ENCODE results near the gene SRPX2.

The SRPX2 gene

GRCh38 chrX:100650841-100651240 lies 6.8 kb downstream of the SRPX2 start:
- no peak for FAIRE-seq

DNA sequence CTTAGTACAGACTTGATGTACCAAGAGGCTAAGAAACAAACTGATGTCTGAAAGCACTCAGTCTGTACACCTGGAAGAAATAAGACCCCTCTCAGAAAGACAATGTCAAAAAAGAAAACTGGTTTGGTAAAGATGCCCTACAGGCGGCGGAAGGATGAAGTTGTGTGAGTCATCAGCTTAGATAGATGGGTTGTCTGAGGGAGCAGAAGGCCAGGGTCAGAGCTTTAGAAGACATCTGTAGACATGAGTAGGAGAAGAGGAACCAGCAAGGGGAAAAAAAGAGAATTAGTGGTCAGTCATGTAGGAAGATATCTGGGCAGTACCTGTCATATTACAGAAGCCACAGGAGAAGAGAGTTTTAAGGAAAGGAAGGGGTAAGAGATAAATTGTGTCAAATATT lies 8.3 kb downstream of the SRPX2 start:
- FAIRE-seq, result no peak

GRCh38 chrX:100654261-100654660 lies 10.3 kb downstream of the SRPX2 start:
- peak; percentile 47 for FAIRE-seq

DNA sequence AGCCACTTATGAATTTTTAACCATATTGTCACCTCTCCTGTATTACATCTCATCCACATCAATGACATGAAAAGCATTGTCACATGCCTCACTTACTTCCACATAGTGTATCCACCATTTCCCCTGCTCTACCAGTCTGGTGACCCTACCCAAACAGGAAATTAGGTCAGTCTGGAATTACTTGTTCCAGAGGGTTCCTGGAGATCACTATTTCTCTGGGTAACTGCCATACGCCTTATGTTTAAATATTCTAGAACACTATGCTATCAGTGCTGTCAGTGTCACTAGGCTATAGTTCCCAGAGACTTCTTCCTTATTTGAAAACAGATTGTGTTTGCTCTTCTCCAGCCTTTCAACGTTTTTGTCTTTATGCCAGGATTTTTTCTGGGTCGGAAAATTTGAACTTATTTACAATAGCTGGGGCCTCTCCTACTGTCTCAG lies 15.0 kb downstream of the SRPX2 start:
- FAIRE-seq, result peak; percentile 17

DNA sequence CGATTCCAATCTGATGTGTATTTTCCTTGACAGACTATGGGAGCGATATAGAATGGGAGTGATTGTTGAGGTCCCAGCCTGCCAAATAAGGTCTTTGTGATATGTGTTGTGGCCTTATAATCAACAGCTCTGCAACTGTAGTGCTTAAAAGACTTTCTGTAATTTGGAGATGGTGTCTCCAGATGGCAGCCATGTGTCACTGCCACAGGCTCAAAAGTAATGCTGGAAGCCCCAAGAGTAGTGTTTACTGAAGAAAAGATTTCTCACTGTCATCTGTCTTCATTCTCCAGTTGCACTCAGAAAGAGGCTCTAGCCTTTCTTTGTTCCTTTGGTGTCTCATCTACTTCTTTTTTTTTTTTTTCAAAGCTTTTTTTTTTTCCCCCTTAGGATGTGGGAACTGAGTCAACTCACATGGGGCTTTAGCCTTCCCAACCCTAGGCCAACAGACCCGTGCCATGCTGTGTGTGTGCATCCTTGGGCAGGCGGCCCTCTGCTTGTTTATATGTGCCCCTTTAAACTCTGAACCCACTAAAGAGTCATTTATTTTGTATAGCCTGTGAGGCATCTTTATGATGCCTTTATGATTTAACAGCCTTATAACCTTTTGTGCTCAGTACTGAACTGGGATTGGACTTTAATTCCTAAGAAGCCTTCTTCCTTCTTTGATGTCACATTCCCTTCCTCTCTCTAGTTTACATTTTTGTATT lies 15.6 kb downstream of the SRPX2 start:
- FAIRE-seq, result no peak

DNA sequence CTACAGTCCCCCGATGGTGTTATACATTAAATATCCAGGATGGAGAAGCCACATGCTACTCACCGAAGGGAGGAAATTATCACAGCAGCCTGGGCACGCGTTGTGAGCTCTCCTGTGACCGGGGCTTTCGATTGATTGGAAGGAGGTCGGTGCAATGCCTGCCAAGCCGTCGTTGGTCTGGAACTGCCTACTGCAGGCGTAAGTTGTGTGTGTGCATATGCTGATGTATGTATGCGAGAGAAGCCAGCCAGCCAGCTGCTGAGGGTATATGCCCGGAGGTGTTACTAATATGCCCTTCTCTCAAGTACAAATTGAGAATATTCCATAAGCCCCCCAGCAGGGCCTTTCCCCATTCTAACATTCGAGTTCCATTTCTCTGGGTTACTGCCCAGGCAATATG lies 18.2 kb downstream of the SRPX2 start:
- FAIRE-seq, result no peak

- no peak for FAIRE-seq
Measured at GRCh38 chrX:100662796-100663195, 18.8 kb downstream of the SRPX2 start.

GRCh38 chrX:100663642-100664041 lies 19.6 kb downstream of the SRPX2 start:
- FAIRE-seq, result no peak

DNA sequence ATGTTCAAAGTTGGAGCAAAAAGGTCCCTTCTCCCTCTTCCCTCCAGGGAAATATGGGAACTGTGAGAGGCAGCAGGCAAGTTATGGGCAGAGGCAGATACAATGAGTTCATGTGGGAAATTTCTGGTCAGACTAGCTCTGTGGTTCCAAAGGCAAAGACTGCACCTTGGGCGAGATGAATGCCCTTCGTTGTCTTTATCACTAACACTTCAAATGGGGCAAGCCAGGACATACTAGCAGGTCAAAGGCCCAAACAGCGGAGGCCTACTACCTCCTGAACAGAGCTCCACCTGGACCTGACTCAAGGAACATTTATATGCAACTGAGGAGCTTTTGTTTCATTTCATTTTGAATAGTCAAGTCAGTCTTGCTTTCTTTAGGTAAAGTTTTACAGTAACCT lies 29.0 kb downstream of the SRPX2 start:
- no peak for FAIRE-seq

GRCh38 chrX:100673397-100673953 lies 29.5 kb downstream of the SRPX2 start:
- FAIRE-seq, result no peak

DNA sequence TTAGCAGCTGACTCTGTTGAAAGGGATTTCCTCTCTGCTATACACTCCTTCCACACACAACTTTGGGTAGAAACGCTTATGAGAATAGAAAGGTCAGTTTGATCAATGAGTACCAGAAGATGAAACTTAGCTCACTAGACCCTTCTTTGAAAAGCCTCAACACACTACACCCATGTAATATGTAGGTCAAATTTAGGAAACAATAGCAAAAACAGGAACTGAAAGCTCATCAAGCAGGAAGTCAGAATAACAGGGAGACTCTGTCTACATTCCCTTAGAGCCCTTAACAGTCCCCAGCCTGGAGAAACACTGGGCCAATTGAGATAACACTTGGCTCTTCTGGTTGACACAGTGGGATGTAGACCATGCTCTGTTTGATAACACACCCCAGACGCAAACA lies 30.7 kb downstream of the SRPX2 start:
- FAIRE-seq, result no peak

DNA sequence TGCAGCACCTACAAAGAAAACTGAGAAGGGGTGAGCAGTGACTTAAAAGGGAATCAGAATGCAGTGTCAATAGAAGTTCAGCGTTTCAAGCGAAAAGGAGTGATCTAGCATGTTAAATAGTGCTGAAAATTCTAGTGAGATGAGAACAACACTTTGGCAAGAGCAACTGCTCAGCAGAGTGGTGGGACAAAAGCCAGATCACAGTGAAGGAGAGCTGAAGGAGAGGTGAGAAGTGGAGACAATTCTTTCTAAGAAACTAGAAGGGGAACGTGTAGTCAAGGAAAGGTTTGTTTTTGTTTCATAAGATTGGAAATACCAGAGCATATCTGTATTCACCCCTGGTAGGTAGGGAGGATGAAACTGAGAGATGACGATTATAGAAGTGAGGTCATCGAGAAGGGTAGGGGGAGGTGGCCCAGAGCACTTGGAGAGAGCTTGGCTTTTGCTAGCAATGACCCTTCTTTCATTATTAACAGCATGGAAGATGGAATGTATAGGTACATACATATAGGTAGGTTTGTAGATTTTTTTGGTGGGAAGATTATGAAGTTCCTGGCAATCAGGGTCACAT lies 33.7 kb downstream of the SRPX2 start:
- FAIRE-seq, result no peak

DNA sequence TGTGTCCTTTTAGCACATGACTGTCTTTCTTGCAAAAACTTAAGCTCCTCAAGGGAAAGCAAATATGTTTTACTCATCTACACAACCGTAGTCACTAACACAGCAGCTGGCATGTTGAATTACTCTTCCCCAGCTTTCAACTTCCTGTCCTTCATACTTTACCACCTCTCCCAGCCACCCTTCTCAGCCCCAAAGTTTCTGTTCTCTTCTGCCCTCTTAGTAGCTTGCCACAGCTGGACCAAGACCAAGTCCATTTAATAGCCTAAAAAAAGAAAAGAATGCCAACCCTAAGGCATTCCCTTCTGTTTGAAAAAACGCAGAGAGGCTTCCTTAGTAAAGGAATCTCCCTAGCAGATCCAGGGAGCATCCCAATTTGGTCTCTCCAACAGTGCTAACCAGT lies 36.8 kb downstream of the SRPX2 start:
- no peak for FAIRE-seq

DNA sequence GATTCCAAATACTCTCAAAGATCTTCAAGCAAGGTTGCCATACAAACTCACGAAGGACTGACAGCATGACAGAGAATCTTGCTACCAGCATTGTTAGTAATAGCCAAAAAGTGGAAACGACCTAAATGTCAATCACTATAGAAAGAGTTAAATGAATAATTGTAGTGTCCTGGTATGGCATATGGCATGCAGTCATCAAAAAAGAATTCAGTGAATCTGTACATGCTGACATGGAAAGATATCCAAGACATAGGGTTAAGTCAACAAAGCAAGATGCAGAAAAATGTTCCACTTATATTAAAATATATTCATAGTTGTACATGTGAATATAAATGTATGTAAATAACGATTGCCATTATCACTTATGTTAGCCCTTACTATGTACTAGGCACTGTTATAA lies 37.6 kb downstream of the SRPX2 start:
- FAIRE-seq, result no peak

DNA sequence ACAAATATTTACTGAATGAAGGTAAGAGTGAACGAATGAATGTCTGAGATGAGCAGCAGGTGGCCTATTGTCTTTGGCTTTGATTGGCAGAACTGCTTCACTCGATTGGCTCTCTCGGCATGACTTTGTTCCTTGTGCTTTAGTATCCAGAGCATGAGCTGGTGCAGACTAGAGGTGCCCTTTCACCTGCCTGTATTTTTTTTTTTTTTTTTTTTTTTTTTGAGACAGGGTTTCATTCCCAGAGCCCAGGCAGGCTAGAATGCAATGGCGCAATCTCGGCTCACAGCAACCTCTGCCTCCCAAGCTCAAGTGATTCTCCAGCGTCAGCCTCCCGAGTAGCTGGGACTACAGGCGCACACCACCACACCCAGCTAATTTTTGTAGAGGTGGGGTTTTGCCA lies 38.9 kb downstream of the SRPX2 start:
- FAIRE-seq, result no peak

GRCh38 chrX:100685284-100685996 lies 41.4 kb downstream of the SRPX2 start:
- FAIRE-seq, result peak; percentile 92

GRCh38 chrX:100685997-100686305 lies 42.0 kb downstream of the SRPX2 start:
- no peak for FAIRE-seq

DNA sequence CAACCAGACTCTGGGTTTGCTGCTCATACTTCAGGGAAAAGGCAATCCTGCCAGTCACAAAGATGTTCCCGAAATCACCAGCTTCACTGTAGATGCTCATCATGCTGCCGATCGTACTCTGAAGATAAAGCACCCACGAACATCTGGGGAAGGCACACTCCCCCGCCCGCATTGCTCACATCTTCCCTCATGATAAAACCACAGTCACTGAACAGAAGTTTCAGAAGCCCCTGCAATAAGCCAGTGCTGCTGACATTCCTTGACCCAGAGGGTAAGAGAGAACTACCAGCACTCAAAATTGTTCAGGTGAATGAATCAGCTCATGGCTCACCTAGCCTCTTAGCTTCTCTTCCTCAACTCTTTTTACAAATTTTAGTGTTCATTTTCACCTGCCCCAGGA lies 43.1 kb downstream of the SRPX2 start:
- no peak for FAIRE-seq

DNA sequence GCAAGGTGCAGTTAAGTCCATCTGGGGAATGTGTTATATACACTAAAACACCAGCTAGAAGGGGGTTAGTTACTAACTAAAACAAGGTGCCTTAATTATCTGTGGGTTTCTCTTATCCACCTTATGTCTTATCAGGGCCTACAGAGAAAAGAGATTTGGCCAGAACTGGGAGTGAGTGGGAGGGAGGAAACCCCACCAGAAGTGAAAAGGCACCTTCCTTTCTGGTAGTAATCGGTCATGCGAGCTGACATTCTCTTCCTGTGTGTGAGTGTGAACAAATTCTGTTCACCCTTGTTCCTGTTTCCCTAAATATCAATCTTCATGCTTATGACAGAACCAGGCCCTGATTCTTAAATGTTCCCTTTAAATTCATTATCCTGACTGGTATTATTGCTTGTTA lies 43.5 kb downstream of the SRPX2 start:
- no peak for FAIRE-seq

- FAIRE-seq, result no peak
Measured at GRCh38 chrX:100695302-100695701, 51.3 kb downstream of the SRPX2 start.

DNA sequence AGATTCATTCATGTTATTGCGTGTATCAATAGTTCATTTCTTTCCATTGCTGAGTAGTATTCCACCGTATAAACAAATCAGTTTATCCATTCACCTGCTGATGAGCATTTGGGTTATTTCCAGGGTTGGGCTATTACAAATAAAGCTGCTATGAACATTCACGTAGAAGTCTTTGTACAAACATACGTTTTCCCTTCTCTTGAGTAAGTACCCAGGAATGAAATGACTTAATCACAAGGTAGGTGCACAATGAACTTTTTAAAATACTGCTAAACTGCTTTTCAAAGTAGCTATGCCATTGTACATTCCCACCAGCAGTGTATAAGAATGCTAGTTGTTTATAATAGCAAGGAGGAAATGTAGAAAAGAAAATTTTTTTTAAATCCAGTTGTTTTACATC lies 52.0 kb downstream of the SRPX2 start:
- FAIRE-seq, result no peak

GRCh38 chrX:100696699-100697351 lies 52.8 kb downstream of the SRPX2 start:
- no peak for FAIRE-seq

DNA sequence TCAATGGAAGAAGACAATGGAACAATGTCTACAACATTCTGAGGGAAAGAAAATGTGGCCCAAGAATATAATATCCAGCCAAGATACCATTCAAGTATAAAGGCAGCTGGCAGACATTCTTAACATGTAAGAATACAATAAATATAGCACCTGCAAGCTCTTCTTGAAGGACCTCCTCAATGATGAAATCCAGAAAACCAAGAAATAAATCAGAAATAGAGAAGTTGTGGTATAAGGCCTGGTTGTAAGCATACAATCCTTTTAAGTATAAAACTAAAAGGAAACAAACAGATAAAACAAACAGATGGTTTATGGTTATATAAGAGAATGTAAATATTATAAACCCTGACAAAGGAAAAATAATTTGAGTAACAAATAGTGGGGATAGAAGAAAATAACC lies 54.6 kb downstream of the SRPX2 start:
- peak; percentile 62 for FAIRE-seq

GRCh38 chrX:100700809-100701208 lies 56.8 kb downstream of the SRPX2 start:
- FAIRE-seq, result no peak
